HCT116 (cell line): ENCODE results near the gene LIX1. TPM values are rescaled to one million over a fixed set of nuclear protein-coding genes. Genes with fewer than 3 reads are reported as not detected.

Source experiments
- ATAC-seq: fragments of 200-7000 bp; cut with Tn5 transposase; 2 replicates; pipeline ENCODE4 v1.9.1; 2020; ENCODE audit warnings: mild to moderate bottlenecking, moderate library complexity
- BruUV-seq: library from RNA; stranded (reverse); fragments of 400-500 nt; replicated peaks from 2 replicates; lab custom pipeline; 2021; lab: Mats Ljungman, UMichigan
- CTCF ChIA-PET: fragments of 300-600 bp; sonication (Branson Sonifier 250); formaldehyde crosslinking; loops from one replicate; lab custom pipeline; 2021; ENCODE audit warnings: antibody characterized with exemption; lab: Charles Lee
- POLR2A ChIA-PET: fragments of 300-600, 350-600 bp; sonication (Branson Sonifier 250); formaldehyde crosslinking; loops from one replicate; lab custom pipeline; 2021; ENCODE audit warnings: antibody characterized with exemption; lab: Charles Lee
- RAD21 ChIA-PET, 2 experiments: fragments of 300-600 bp; sonication (Branson Sonifier 250); formaldehyde crosslinking; loops; one replicate each; lab custom pipeline; 2023; ENCODE audit warnings: low total read pairs in 2 of 2; ENCODE audit not compliant: uncharacterized antibody in 2 of 2, unreplicated experiment in 2 of 2, low non-redundant PET in 1 of 2; lab: Charles Lee
- DNase-seq: peaks from one replicate; pipeline ENCODE4 v3.0.0-alpha.2; 2010; ENCODE audit warnings: low read depth, low spot score
- H2AFZ ChIP-seq: fragments of 200-600 bp; shearing (Covaris generic), sonication (generic); 2 replicates; pipeline ENCODE4 v1.6.1; 2017; ENCODE audit warnings: low read depth, mixed run types, mixed read lengths, antibody characterized with exemption, low read length; ENCODE audit not compliant: poor library complexity, severe bottlenecking
- H3K27ac ChIP-seq: 2 replicates; pipeline ENCODE4 v1.5.1; 2012; ENCODE audit warnings: low read depth, low read length
- H3K27me3 ChIP-seq: fragments of 200-600 bp; sonication (generic); 2 replicates; pipeline ENCODE4 v1.6.1; 2016; ENCODE audit warnings: mixed run types, low read length, mixed read lengths; ENCODE audit not compliant: insufficient read depth
- H3K36me3 ChIP-seq, 2 experiments: fragments of 200-500 bp in 1 of 2; fragments of 200-600 bp in 1 of 2; sonication (Bioruptor generic) in 1 of 2; sonication (generic) in 1 of 2; 2 replicates each; pipeline versions ENCODE4 v1.5.1 to v1.6.1; 2014 to 2016; ENCODE audit warnings: low read length in 2 of 2, inconsistent platforms in 1 of 2, mixed read lengths in 1 of 2, mixed run types in 1 of 2; ENCODE audit not compliant: insufficient read depth in 2 of 2, control insufficient read depth in 1 of 2
- H3K4me1 ChIP-seq, 2 experiments: fragments of 200-600 bp in 1 of 2; sonication (generic) in 1 of 2; 2 replicates each; pipeline versions ENCODE4 v1.5.1 to v1.6.1; 2012 to 2017; ENCODE audit warnings: low read length in 2 of 2, inconsistent platforms in 1 of 2, mild to moderate bottlenecking in 1 of 2, mixed read lengths in 1 of 2, mixed run types in 1 of 2, moderate library complexity in 1 of 2; ENCODE audit not compliant: insufficient read depth in 2 of 2, control insufficient read depth in 1 of 2
- H3K4me2 ChIP-seq: fragments of 200-600 bp; sonication (generic); 2 replicates; pipeline ENCODE4 v1.6.1; 2017; ENCODE audit warnings: mixed run types, low read length, mixed read lengths
- H3K4me3 ChIP-seq, 2 experiments: fragments of 200-600 bp in 1 of 2; sonication (generic) in 1 of 2; replicated peaks in 1 of 2; 2 replicates each; pipeline ENCODE4 v1.5.1; 2011 to 2016; ENCODE audit warnings: low read length in 2 of 2, control low read depth in 1 of 2, low read depth in 1 of 2, mild to moderate bottlenecking in 1 of 2, mixed read lengths in 1 of 2, mixed run types in 1 of 2
- H3K79me2 ChIP-seq: fragments of 200-600 bp; sonication (generic); 2 replicates; pipeline ENCODE4 v1.6.1; 2017; ENCODE audit warnings: mild to moderate bottlenecking, mixed run types, low read length, moderate library complexity, mixed read lengths; ENCODE audit not compliant: insufficient read depth
- H3K9ac ChIP-seq: fragments of 200-600 bp; sonication (generic); 2 replicates; pipeline ENCODE4 v1.6.1; 2016; ENCODE audit warnings: low read length, mixed read lengths
- H3K9me2 ChIP-seq: fragments of 200-600 bp; sonication (generic), shearing (Covaris generic); 2 replicates; pipeline ENCODE4 v1.6.1; 2017; ENCODE audit warnings: mixed run types, mild to moderate bottlenecking, moderate library complexity; ENCODE audit not compliant: insufficient read depth
- H3K9me3 ChIP-seq, 2 experiments: fragments of 200-500 bp in 1 of 2; fragments of 200-600 bp in 1 of 2; sonication (Bioruptor generic) in 1 of 2; sonication (generic) in 1 of 2; 2 replicates each; pipeline ENCODE4 v1.6.1; 2014 to 2017; ENCODE audit warnings: low read length in 2 of 2, mixed read lengths in 2 of 2, inconsistent platforms in 1 of 2, low read depth in 1 of 2, mild to moderate bottlenecking in 1 of 2, mixed run types in 1 of 2, moderate library complexity in 1 of 2; ENCODE audit not compliant: control insufficient read depth in 1 of 2, insufficient read depth in 1 of 2
- H4K20me1 ChIP-seq: fragments of 200-600 bp; sonication (generic), shearing (Covaris generic); 2 replicates; pipeline ENCODE4 v1.6.1; 2017; ENCODE audit warnings: mixed run types, mild to moderate bottlenecking, moderate library complexity; ENCODE audit not compliant: insufficient read depth
- CBX3 ChIP-seq: IDR thresholded peaks from 2 replicates; pipeline ENCODE4 v1.6.1; 2012; ENCODE audit warnings: low read depth
- CTCF ChIP-seq, 3 experiments: fragments of 200-600 bp in 1 of 3; sonication (generic) in 1 of 3; IDR thresholded peaks in 2 of 3; conservative IDR thresholded peaks in 1 of 3; 2 replicates each; pipeline ENCODE4 v1.5.1; 2012 to 2017; ENCODE audit warnings: low read depth in 2 of 3, low read length in 2 of 3, antibody characterized with exemption in 1 of 3, borderline replicate concordance in 1 of 3, control low read depth in 1 of 3, mild to moderate bottlenecking in 1 of 3, mixed read lengths in 1 of 3, mixed run types in 1 of 3, moderate library complexity in 1 of 3; ENCODE audit not compliant: insufficient read depth in 1 of 3
- EGR1 ChIP-seq: IDR thresholded peaks from 2 replicates; pipeline ENCODE4 v1.6.1; 2012; ENCODE audit warnings: low read depth
- FOSL1 ChIP-seq: IDR thresholded peaks from 2 replicates; pipeline ENCODE4 v1.6.1; 2012; ENCODE audit warnings: low read depth
- JUND ChIP-seq: IDR thresholded peaks from 2 replicates; pipeline ENCODE4 v1.6.1; 2012
- POLR2AphosphoS5 ChIP-seq: IDR thresholded peaks from 2 replicates; pipeline ENCODE4 v1.6.1; 2011; ENCODE audit warnings: mild to moderate bottlenecking, low read depth, low read length, moderate library complexity
- RAD21 ChIP-seq: IDR thresholded peaks from 2 replicates; pipeline ENCODE4 v1.6.1; 2012; ENCODE audit warnings: low read depth, mild to moderate bottlenecking
- SIN3A ChIP-seq: IDR thresholded peaks from 2 replicates; pipeline ENCODE4 v1.6.1; 2012; ENCODE audit warnings: low read depth
- SP1 ChIP-seq: IDR thresholded peaks from 2 replicates; pipeline ENCODE4 v1.6.1; 2012; ENCODE audit warnings: low read depth
- YY1 ChIP-seq: IDR thresholded peaks from 2 replicates; pipeline ENCODE4 v1.6.1; 2011; ENCODE audit warnings: low read length, low read depth, moderate library complexity, mild to moderate bottlenecking; ENCODE audit not compliant: insufficient replicate concordance; ENCODE audit errors: extremely low read depth
- ZFX ChIP-seq: fragments of 450-650 bp; IDR thresholded peaks from 2 replicates; pipeline ENCODE4 v1.6.1; 2017
- intact Hi-C: fragments of 100-400 bp; cut with micrococcal nuclease; formaldehyde crosslinking; loops from 2 replicates; pipeline ENCODE4 v1.10.0; 2022
- total RNA-seq: library from RNA; stranded (reverse); gene quantifications from one replicate; pipeline ENCODE4 v1.2.1, GENCODE V29; 2021; ENCODE audit not compliant: unreplicated experiment
- TF ChIP-seq, protein P1 (sequence below): IDR thresholded peaks from 2 replicates; pipeline ENCODE4 v1.6.1; 2012

The LIX1 gene
- total RNA-seq, 1 experiment from 2014 or later: not detected

DNA sequence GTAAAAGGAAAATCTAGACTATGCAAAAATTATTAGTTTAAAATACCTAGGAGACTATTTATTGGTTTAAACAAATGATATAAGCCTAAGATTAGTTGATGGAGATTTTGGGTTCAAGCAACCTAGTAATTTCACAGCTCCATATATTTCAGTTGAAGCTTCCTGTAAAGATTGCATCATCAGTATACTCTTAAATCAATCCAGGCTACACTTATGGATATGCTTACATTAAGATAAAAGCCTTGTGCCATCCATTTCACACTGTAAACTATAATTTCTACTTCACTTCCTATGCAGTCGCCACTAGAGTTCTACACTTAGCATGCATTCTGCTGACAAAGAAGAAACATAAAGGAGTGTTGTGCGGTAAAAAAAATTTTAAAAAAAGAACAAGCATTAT is 7.3 kb upstream of the LIX1 start:
- Histone ChIP-seq H4K20me1 (no peaks in the 10 kb centered on the region), H3K9me2 (no peaks in the 10 kb centered on the region), H3K36me3 (no peaks in the 10 kb centered on the region), H3K27ac (no peak overlapping the region), H3K4me2 (no peak overlapping the region)
- intact Hi-C loops: no loop called here
- POLR2A ChIA-PET: no interaction called here
- TF ChIP-seq RAD21 (no peak), CTCF (IDR thresholded peaks at IDR 0.05 in 2 of 3, conservative IDR thresholded peaks at IDR 0.05 in 1 of 3; ENCODE audit: borderline replicate concordance in 1 of 3, insufficient read depth in 1 of 3, low read depth in 2 of 3, low read length in 2 of 3) (no peak), JUND (no peak), YY1 (no peak), SIN3A (no peak), EGR1 (no peak), ZFX (no peak), POLR2AphosphoS5 (no peak), SP1 (no peak), CBX3 (no peak), FOSL1 (no peak)
- TF ChIP-seq, protein P1, sequence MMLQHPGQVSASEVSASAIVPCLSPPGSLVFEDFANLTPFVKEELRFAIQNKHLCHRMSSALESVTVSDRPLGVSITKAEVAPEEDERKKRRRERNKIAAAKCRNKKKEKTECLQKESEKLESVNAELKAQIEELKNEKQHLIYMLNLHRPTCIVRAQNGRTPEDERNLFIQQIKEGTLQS: no peak
- TF ChIP-seq, all 23 proteins: peak for 0
- H3K79me2 ChIP-seq: no peaks in the 10 kb centered on the region
- CTCF ChIA-PET: no interaction called here
- ATAC-seq (no peak), DNase-seq (no peak)
- H3K4me1 ChIP-seq: no peaks in the 10 kb centered on the region
- no TSS peak for BruUV-seq
- H2AFZ ChIP-seq: no peak overlapping the region
- H3K4me3 ChIP-seq: no peak overlapping the region
- RAD21 ChIA-PET: no interaction called here
- H3K9me3 ChIP-seq: no peaks in the 10 kb centered on the region
- no peaks in the 10 kb centered on the region for H3K27me3 ChIP-seq
- H3K9ac ChIP-seq: no peak overlapping the region
